HG02884 (cell line): ENCODE results near the gene TMEM88.

Experiments
- ATAC-seq: cut with Tn5 transposase; IDR thresholded peaks from one replicate; pipeline ENCODE4 v1.9.1; 2021; ENCODE audit warnings: mild to moderate bottlenecking, moderate library complexity; ENCODE audit not compliant: unreplicated experiment

Gene TMEM88

GRCh38 chr17:7843257-7843535 is 11.7 kb upstream of the TMEM88 start:
- no peak for ATAC-seq

- ATAC-seq: no peak
Observed at GRCh38 chr17:7843536-7844291, 11.2 kb upstream of the TMEM88 start.

DNA sequence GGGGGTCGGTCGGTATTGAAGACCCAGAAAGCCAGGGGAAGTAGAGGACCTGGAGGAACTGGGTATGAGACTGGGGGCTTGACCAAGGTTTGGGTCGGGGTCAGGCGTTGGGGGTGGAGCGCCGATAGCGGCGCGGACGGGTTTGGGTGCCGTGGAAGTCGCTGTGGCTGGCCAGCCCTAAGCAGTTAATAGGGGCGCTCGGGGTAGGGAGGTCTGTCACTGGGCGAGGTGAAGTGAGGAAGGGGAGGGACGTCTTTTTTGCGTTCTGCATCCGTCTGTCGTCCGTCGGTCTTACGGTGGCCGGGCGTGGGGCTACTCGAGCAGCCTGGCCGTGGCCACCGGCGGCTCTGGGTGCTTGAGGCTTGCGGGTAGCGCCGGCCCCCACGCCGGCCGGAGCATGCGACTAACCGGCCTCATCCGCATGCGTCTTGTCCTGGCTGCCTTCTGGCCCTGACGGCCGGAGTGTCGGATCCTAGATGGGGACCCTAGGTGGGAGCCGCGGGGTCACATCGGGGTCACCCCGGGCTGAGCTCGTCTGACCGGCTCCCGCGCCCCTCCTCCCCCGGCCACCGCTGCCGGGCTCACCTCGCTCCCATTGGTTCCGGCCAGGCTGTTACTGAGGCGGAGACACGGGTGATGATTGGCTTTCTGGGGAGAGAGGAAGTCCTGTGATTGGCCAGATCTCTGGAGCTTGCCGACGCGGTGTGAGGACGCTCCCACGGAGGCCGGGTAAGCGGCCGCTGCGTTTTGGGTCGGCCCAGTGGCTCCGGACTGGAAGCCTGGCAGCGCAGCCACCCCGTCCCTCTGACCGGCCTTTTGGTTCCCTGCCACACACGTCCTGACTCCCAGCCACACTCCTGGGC is 10.3 kb upstream of the TMEM88 start:
- peak; percentile 57 for ATAC-seq

DNA sequence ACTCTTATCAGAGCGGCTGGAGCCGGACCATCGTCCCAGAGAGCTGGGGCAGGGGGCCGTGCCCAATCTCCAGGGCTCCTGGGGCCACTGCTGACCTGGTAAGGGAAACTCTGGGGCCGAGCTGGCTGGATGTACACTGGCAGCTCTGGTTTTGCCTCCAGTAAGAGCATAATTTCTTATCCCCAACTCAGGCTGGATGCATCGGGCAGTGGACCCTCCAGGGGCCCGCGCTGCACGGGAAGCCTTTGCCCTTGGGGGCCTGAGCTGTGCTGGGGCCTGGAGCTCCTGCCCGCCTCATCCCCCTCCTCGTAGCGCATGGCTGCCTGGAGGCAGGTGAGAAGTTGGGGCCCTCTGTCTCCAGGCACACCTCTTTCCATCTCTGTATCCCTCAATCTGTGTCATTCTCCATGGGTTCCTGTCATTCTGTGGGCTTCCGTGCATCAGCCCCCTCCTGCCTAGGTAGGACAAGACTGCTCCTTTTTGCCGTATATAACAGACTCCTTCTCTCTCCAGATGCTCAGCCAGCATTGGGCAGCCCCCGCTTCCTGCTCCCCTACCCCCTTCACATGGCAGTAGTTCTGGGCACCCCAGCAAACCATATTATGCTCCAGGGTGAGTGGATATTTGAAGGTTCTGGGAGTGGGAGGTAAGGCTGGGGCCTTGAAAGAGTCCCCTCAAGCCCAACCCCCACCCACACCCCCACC is 9.4 kb upstream of the TMEM88 start:
- no peak for ATAC-seq

- no peak for ATAC-seq
Observed at GRCh38 chr17:7846063-7846735, 8.7 kb upstream of the TMEM88 start.

DNA sequence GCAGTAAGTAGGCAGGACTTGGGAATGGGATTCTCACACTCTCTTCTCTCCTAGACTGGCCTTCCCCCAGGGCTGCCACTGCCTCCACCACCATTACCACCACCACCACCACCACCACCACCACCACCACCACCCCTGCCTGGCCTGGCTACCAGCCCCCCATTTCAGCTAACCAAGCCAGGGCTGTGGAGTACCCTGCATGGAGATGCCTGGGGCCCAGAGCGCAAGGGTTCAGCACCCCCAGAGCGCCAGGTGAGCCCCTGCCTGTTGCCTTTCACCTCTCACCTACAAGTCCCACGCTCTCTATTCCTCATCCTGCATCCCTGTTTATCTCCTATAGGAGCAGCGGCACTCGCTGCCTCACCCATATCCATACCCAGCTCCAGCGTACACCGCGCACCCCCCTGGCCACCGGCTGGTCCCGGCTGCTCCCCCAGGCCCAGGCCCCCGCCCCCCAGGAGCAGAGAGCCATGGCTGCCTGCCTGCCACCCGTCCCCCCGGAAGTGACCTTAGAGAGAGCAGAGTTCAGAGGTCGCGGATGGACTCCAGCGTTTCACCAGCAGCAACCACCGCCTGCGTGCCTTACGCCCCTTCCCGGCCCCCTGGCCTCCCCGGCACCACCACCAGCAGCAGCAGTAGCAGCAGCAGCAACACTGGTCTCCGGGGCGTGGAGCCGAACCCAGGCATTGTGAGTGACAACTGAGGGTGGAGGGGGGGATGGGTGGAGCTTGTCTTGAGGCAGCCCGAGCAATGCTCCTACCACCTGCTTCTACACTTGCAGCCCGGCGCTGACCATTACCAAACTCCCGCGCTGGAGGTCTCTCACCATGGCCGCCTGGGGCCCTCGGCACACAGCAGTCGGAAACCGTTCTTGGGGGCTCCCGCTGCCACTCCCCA is 7.9 kb upstream of the TMEM88 start:
- ATAC-seq: no peak

DNA sequence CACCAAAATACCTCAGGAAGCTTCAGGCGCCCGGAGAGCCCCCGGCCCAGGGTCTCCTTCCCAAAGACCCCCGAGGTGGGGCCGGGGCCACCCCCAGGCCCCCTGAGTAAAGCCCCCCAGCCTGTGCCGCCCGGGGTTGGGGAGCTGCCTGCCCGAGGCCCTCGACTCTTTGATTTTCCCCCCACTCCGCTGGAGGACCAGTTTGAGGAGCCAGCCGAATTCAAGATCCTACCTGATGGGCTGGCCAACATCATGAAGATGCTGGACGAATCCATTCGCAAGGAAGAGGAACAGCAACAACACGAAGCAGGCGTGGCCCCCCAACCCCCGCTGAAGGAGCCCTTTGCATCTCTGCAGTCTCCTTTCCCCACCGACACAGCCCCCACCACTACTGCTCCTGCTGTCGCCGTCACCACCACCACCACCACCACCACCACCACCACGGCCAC is 6.7 kb upstream of the TMEM88 start:
- ATAC-seq: no peak

DNA sequence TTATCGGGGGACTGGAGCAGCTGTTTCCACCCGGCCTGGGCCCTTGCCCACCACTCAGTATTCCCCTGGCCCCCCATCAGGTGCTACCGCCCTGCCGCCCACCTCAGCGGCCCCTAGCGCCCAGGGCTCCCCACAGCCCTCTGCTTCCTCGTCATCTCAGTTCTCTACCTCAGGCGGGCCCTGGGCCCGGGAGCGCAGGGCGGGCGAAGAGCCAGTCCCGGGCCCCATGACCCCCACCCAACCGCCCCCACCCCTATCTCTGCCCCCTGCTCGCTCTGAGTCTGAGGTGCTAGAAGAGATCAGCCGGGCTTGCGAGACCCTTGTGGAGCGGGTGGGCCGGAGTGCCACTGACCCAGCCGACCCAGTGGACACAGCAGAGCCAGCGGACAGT is 6.1 kb upstream of the TMEM88 start:
- ATAC-seq: no peak

DNA sequence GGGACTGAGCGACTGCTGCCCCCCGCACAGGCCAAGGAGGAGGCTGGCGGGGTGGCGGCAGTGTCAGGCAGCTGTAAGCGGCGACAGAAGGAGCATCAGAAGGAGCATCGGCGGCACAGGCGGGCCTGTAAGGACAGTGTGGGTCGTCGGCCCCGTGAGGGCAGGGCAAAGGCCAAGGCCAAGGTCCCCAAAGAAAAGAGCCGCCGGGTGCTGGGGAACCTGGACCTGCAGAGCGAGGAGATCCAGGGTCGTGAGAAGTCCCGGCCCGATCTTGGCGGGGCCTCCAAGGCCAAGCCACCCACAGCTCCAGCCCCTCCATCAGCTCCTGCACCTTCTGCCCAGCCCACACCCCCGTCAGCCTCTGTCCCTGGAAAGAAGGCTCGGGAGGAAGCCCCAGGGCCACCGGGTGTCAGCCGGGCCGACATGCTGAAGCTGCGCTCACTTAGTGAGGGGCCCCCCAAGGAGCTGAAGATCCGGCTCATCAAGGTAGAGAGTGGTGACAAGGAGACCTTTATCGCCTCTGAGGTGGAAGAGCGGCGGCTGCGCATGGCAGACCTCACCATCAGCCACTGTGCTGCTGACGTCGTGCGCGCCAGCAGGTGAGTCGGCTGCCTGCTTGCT is 5.6 kb upstream of the TMEM88 start:
- no peak for ATAC-seq

DNA sequence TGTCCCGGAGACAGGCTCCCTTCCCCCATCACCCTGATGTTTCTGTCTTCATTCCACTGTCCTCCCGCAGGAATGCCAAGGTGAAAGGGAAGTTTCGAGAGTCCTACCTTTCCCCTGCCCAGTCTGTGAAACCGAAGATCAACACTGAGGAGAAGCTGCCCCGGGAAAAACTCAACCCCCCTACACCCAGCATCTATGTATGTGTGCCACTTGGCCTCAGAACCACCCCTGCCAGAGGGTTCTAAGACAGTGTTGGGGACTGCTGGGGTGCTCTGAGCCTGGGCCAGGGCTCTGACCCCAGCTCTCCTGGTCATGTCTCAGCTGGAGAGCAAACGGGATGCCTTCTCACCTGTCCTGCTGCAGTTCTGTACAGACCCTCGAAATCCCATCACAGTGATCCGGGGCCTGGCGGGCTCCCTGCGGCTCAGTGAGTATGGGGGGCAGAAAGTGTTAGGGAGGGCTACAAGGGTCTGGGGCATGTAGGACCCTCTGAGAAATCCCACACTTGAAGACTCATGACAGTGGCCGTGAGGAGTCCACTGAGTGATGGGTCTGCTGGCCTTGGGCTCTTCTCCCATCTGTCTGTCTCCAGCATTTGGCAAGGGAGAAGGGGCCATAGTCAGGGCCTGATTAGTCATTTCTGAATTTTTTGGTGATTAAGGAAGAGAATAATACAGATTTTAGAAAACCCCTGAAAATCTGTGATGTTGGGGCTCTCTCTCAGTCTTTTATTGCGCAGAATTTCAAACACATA is 4.9 kb upstream of the TMEM88 start:
- no peak for ATAC-seq

DNA sequence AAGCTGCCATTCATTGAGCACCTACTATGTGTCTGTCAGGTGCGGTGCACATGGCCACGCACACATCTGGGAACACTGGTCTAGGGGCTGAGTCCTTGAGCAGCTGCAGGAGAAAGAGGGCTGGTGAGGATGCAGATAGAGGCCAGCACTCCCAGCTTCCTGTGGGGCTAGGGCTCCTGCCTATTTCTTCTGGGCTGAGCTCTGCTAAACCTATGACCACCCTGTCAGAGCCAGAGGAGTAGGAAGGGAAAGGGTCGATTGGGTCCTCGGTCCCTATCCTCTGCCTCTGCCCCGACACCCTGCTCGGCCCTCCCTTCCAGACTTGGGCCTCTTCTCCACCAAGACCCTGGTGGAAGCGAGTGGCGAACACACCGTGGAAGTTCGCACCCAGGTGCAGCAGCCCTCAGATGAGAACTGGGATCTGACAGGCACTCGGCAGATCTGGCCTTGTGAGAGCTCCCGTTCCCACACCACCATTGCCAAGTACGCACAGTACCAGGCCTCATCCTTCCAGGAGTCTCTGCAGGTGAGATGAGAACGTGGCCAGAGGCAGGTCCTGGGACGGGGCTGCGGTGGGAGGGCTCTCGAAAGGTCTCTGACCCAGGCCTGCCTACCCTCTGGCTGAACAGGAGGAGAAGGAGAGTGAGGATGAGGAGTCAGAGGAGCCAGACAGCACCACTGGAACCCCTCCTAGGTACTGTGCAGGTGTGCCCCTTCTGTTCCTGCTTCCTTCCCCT is 4.0 kb upstream of the TMEM88 start:
- ATAC-seq: no peak

GRCh38 chr17:7851438-7852261 is 3.2 kb upstream of the TMEM88 start:
- ATAC-seq: peak; percentile 75

- no peak for ATAC-seq
Observed at GRCh38 chr17:7852262-7852670, 2.6 kb upstream of the TMEM88 start.

DNA sequence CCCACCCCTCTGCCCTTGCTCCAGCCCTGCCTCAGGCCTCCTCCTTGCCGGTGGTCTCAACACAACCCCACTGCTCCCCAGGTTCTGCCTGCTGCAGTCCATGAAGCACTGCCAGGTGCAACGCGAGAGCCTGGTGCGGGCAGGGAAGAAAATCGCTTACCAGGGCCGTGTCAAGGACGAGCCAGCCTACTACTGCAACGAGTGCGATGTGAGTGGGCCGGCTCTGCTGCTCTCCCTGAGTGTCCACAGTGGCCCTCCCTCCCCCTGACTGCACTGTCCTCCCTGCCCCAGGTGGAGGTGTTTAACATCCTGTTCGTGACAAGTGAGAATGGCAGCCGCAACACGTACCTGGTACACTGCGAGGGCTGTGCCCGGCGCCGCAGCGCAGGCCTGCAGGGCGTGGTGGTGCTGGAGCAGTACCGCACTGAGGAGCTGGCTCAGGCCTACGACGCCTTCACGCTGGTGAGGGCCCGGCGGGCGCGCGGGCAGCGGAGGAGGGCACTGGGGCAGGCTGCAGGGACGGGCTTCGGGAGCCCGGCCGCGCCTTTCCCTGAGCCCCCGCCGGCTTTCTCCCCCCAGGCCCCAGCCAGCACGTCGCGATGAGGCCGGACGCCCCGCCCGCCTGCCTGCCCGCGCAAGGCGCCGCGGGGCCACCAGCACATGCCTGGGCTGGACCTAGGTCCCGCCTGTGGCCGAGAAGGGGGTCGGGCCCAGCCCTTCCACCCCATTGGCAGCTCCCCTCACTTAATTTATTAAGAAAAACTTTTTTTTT is 1.8 kb upstream of the TMEM88 start:
- ATAC-seq: no peak

GRCh38 chr17:7853691-7854038 is 1.2 kb upstream of the TMEM88 start:
- no peak for ATAC-seq

- no peak for ATAC-seq
Observed at GRCh38 chr17:7854078-7854777, 638 bp upstream of the TMEM88 start.
